MM.1S (cell line): ENCODE measurements around the gene FMN2.

ENCODE experiments used
- CTCF ChIP-seq: fragments of 300-600 bp; sonication (generic); IDR thresholded peaks from 2 replicates; pipeline ENCODE4 v1.5.1; 2016; ENCODE audit warnings: antibody characterized with exemption, low read length, mixed read lengths
- EZH2 ChIP-seq: fragments of 300-600 bp; sonication (generic); optimal IDR thresholded peaks from 2 replicates; pipeline ENCODE3; 2017; ENCODE audit warnings: low read depth, mild to moderate bottlenecking, antibody characterized with exemption, low read length, mixed read lengths
- EZH2phosphoT487 ChIP-seq: fragments of 300-600 bp; sonication (generic); IDR thresholded peaks from 2 replicates; pipeline ENCODE4 v1.6.1; 2018; ENCODE audit warnings: antibody characterized with exemption, low read length

DNA sequence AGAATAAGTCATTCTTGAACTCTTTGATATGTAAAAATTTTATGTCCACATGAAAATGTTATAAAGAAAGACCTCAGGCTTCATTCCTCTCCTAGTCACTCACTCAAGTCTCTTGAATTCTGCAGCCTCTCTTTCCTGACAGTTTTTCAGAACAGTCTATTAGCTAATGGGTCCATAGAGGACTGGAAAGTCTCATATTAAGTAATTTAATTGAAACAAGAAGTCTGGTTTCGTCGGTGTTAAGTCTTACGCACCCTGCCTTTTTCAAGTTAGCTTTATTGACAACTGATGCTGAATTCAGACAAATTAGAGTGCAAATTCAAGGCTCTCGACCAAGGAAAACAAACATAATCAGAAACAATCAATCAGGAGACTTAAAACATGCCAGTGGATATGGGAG, 414.5 kb downstream of the FMN2 start:
- TF ChIP-seq EZH2phosphoT487: no peak
- TF ChIP-seq CTCF: no peak
- no peak for TF ChIP-seq EZH2
